Neural progenitor cell (in vitro differentiated cells): ENCODE measurements around the gene RAB18. TPM values are rescaled to one million over a fixed set of nuclear protein-coding genes. Genes with fewer than 3 reads are reported as not detected.

ENCODE experiments used
- DNase-seq: peaks from one replicate; pipeline ENCODE4 v3.0.0-alpha.2; 2016; ENCODE audit warnings: low spot score
- H2AFZ ChIP-seq: fragments of 200-600 bp; sonication (generic); replicated peaks from 2 replicates; pipeline ENCODE4 v1.6.1; 2016; ENCODE audit warnings: antibody characterized with exemption
- H3F3A ChIP-seq: fragments of 200-600 bp; sonication (generic); 2 replicates; pipeline ENCODE4 v1.6.1; 2016; ENCODE audit warnings: antibody characterized with exemption, low read depth
- H3K27ac ChIP-seq: fragments of 200-600 bp; sonication (generic); 2 replicates; pipeline ENCODE4 v1.5.1; 2016; ENCODE audit warnings: mild to moderate bottlenecking
- H3K27me3 ChIP-seq: fragments of 200-600 bp; sonication (generic); 2 replicates; pipeline ENCODE4 v1.6.1; 2016; ENCODE audit warnings: mild to moderate bottlenecking, moderate library complexity
- H3K36me3 ChIP-seq: fragments of 200-600 bp; sonication (generic); 2 replicates; pipeline ENCODE4 v1.5.1; 2016
- H3K4me1 ChIP-seq: fragments of 200-600 bp; sonication (generic); 2 replicates; pipeline ENCODE4 v1.6.1; 2016; ENCODE audit warnings: mixed run types
- H3K4me2 ChIP-seq: fragments of 200-600 bp; sonication (generic); 2 replicates; pipeline ENCODE4 v1.6.1; 2016
- H3K4me3 ChIP-seq: fragments of 200-600 bp; sonication (generic); 2 replicates; pipeline ENCODE4 v1.5.1; 2016
- H3K79me2 ChIP-seq: fragments of 200-600 bp; sonication (generic); 2 replicates; pipeline ENCODE4 v1.6.1; 2016; ENCODE audit warnings: low read depth
- H3K9ac ChIP-seq: fragments of 200-600 bp; sonication (generic); 2 replicates; pipeline ENCODE4 v1.6.1; 2016
- H3K9me3 ChIP-seq: fragments of 200-600 bp; sonication (generic); 2 replicates; pipeline ENCODE4 v1.5.1; 2016; ENCODE audit warnings: low read depth
- H4K20me1 ChIP-seq: fragments of 200-600 bp; sonication (generic); 2 replicates; pipeline ENCODE4 v1.6.1; 2016; ENCODE audit warnings: low read depth
- H3K27ac Mint-ChIP-seq: 3 replicates; pipeline ENCODE4 v1.8.0; 2021; ENCODE audit warnings: mixed read lengths
- H3K27me3 Mint-ChIP-seq: 2 replicates; pipeline ENCODE4 v1.8.0; 2022; ENCODE audit warnings: low read depth, mild to moderate bottlenecking, inconsistent platforms, moderate library complexity, mixed read lengths; ENCODE audit not compliant: insufficient read depth
- H3K36me3 Mint-ChIP-seq: 3 replicates; pipeline ENCODE4 v1.8.0; 2021; ENCODE audit warnings: mixed read lengths
- H3K4me1 Mint-ChIP-seq: 3 replicates; pipeline ENCODE4 v1.8.0; 2021; ENCODE audit warnings: mixed read lengths
- H3K4me3 Mint-ChIP-seq: 3 replicates; pipeline ENCODE4 v1.8.0; 2021; ENCODE audit warnings: mild to moderate bottlenecking, moderate library complexity, mixed read lengths
- H3K9me3 Mint-ChIP-seq: 3 replicates; pipeline ENCODE4 v1.8.0; 2020; ENCODE audit warnings: mixed read lengths
- EZH2 ChIP-seq: fragments of 200-600 bp; sonication (generic); IDR thresholded peaks from 2 replicates; pipeline ENCODE4 v1.6.1; 2017; ENCODE audit warnings: antibody characterized with exemption, mild to moderate bottlenecking, moderate library complexity
- EZH2phosphoT487 ChIP-seq: fragments of 200-600 bp; sonication (generic); IDR thresholded peaks from 2 replicates; pipeline ENCODE4 v1.6.1; 2017; ENCODE audit warnings: antibody characterized with exemption
- total RNA-seq: library from RNA; depleted of rRNA; stranded (reverse); fragments of >200 nt; gene quantifications from 2 replicates; pipeline ENCODE4 v1.2.3, GENCODE V29; 2015; ENCODE audit warnings: low replicate concordance
- TF ChIP-seq, protein P1 (sequence below): fragments of 200-600 bp; sonication (generic); IDR thresholded peaks from 2 replicates; pipeline ENCODE4 v1.5.1; 2017; ENCODE audit warnings: antibody characterized with exemption, mild to moderate bottlenecking

The RAB18 gene
- total RNA-seq, 1 donor from 2014 or later, result 66.6 TPM

DNA sequence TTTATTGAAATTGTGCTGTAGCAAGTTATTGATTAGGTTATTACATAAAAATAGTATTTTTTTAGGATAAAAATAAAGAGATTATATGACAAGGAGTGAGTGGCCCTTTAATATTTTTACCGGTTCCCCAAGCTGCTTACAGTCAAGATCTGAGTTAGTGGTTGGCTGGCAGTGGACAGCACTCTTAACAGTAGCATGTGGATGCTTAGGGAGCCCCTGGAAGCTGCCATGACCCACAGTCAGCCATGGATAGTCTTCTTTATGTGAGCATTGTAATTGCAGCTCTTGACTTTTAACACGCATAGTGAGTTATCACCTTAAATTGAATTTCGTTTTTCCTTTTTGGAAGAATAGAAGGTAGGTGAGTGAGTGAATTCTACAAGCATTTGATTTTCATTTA is 22.1 kb downstream of the RAB18 start:
- Mint-ChIP-seq H3K4me3 (no peak overlapping the region), H3K27me3 (no peaks in the 10 kb centered on the region), H3K27ac (no peak overlapping the region), H3K9me3 (no peaks in the 10 kb centered on the region), H3K4me1 (no peaks in the 10 kb centered on the region), H3K36me3 (peaks cover 6% of the 10 kb centered on the region)
- Histone ChIP-seq H3K27ac (no peak overlapping the region), H3K4me3 (no peak overlapping the region), H3K27me3 (no peaks in the 10 kb centered on the region), H3K79me2 (peaks cover 76% of the 10 kb centered on the region), H3K36me3 (no peaks in the 10 kb centered on the region), H3K9me3 (no peaks in the 10 kb centered on the region), H3K4me1 (no peaks in the 10 kb centered on the region), H3K4me2 (no peak overlapping the region), H3F3A (no peaks in the 10 kb centered on the region), H2AFZ (no peak overlapping the region), H4K20me1 (no peaks in the 10 kb centered on the region), H3K9ac (no peak overlapping the region)
- no peak for TF ChIP-seq EZH2phosphoT487
- TF ChIP-seq, protein P1, sequence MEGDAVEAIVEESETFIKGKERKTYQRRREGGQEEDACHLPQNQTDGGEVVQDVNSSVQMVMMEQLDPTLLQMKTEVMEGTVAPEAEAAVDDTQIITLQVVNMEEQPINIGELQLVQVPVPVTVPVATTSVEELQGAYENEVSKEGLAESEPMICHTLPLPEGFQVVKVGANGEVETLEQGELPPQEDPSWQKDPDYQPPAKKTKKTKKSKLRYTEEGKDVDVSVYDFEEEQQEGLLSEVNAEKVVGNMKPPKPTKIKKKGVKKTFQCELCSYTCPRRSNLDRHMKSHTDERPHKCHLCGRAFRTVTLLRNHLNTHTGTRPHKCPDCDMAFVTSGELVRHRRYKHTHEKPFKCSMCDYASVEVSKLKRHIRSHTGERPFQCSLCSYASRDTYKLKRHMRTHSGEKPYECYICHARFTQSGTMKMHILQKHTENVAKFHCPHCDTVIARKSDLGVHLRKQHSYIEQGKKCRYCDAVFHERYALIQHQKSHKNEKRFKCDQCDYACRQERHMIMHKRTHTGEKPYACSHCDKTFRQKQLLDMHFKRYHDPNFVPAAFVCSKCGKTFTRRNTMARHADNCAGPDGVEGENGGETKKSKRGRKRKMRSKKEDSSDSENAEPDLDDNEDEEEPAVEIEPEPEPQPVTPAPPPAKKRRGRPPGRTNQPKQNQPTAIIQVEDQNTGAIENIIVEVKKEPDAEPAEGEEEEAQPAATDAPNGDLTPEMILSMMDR, result no peak
- TF ChIP-seq EZH2, result no peak
- DNase-seq, result no peak

DNA sequence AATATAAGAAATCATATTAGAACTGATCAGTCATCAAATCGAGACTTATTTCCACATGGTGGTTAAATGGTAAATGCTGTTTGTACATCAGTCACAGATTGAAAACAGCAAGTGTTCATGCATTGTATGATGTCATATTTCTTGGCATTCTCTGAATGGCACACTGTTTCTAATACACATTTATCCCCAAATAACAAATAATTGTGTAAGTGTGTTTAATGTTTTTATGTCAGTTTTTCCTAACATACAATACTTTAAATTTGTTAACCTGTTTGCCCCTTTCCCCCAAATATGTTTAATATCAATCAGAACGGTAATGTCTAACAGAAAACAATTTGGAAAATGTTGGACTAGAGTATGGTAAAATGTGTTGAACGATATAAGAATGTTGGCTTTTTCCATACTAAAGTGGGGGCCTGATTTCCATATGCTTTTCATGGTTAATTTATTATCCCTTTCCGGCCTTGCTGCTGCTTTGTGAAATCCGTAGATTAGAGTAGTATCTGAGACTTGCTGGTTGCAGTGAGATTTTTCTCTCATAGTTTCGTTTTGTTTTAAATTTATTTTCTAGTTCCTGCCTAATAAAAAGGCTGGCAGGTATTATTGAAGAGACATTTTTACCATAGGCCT is 23.7 kb downstream of the RAB18 start:
- H3K27ac Mint-ChIP-seq, result no peak overlapping the region
- TF ChIP-seq, protein P1, result no peak
- TF ChIP-seq EZH2phosphoT487 (no peak), EZH2 (no peak)
- H3F3A ChIP-seq, result no peaks in the 10 kb centered on the region
- H3K4me1 ChIP-seq, result no peaks in the 10 kb centered on the region
- no peaks in the 10 kb centered on the region for H4K20me1 ChIP-seq
- H3K4me2 ChIP-seq, result no peak overlapping the region
- H3K9ac ChIP-seq, result no peak overlapping the region
- H3K27ac ChIP-seq, result no peak overlapping the region
- H3K9me3 ChIP-seq, result no peaks in the 10 kb centered on the region
- no peak for DNase-seq
- H3K27me3 Mint-ChIP-seq, result no peaks in the 10 kb centered on the region
- no peak overlapping the region for H3K4me3 Mint-ChIP-seq
- no peak overlapping the region for H3K4me3 ChIP-seq
- H3K36me3 Mint-ChIP-seq, result no peaks in the 10 kb centered on the region
- peaks cover 60% of the 10 kb centered on the region for H3K79me2 ChIP-seq
- no peaks in the 10 kb centered on the region for H3K36me3 ChIP-seq
- H3K9me3 Mint-ChIP-seq, result no peaks in the 10 kb centered on the region
- H2AFZ ChIP-seq, result no peak overlapping the region
- H3K27me3 ChIP-seq, result no peaks in the 10 kb centered on the region
- no peaks in the 10 kb centered on the region for H3K4me1 Mint-ChIP-seq

DNA sequence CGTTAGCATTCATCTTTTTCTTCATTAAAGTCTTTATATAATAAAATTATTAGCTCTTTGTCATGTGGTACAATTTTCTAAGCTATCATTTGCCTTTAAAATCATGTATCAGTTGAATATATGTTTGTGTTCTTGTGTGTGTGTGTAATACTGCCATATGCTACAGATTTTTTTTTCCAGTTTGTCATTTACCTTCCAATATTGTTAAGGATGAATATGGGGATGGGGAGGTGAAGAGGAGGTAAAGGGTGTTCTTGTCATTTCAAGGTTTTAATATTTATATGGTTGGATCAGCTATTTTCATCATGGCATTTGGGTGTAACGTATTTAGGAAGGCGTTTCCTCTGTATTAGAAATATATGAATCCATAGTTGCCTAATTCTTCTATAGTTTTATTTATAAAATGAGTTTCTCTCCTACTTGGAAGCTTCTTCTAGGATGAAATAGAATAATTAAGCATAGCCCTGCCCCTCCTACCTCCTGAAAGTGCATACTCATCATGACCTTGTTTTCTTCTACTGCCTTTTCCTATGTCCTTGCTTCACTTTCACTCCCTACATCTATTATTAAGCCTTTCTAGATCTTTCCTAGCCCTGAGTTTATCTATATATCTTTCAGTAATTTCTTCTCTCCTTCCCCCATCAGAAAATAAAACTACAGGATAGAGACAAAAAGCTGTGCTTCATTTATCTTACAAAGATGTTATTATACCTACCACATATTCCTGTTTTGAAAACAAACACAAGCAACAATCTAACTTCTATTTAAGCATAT is 25.1 kb downstream of the RAB18 start:
- no peak overlapping the region for H3K27ac Mint-ChIP-seq
- DNase-seq, result no peak
- Histone ChIP-seq H2AFZ (no peak overlapping the region), H3K27ac (no peak overlapping the region), H3K4me2 (no peak overlapping the region), H3K9me3 (no peaks in the 10 kb centered on the region), H3K27me3 (no peaks in the 10 kb centered on the region), H3K4me3 (no peak overlapping the region), H3K36me3 (peaks cover 2% of the 10 kb centered on the region), H3K79me2 (peaks cover 49% of the 10 kb centered on the region), H4K20me1 (no peaks in the 10 kb centered on the region), H3K4me1 (no peaks in the 10 kb centered on the region), H3K9ac (no peak overlapping the region), H3F3A (no peaks in the 10 kb centered on the region)
- no peaks in the 10 kb centered on the region for H3K27me3 Mint-ChIP-seq
- H3K4me1 Mint-ChIP-seq, result no peaks in the 10 kb centered on the region
- TF ChIP-seq EZH2phosphoT487, result no peak
- TF ChIP-seq, protein P1, result no peak
- no peak for TF ChIP-seq EZH2
- H3K4me3 Mint-ChIP-seq, result no peak overlapping the region
- H3K36me3 Mint-ChIP-seq, result peaks cover 4% of the 10 kb centered on the region
- H3K9me3 Mint-ChIP-seq, result no peaks in the 10 kb centered on the region
